GM12801 (cell line): ENCODE measurements around the gene DNAH14.

ENCODE experiments used
- CTCF ChIP-seq: IDR thresholded peaks from one replicate; pipeline ENCODE4 v1.5.1; 2011; ENCODE audit warnings: control low read depth; ENCODE audit not compliant: insufficient read length; ENCODE audit errors: extremely low read depth

The DNAH14 gene

GRCh38 chr1:225350872-225351271 is 421.4 kb downstream of the DNAH14 start:
- no peak for TF ChIP-seq CTCF

- TF ChIP-seq CTCF, result no peak
These were observed 425.4 kb downstream of the DNAH14 start for GRCh38 chr1:225354906-225355305.

DNA sequence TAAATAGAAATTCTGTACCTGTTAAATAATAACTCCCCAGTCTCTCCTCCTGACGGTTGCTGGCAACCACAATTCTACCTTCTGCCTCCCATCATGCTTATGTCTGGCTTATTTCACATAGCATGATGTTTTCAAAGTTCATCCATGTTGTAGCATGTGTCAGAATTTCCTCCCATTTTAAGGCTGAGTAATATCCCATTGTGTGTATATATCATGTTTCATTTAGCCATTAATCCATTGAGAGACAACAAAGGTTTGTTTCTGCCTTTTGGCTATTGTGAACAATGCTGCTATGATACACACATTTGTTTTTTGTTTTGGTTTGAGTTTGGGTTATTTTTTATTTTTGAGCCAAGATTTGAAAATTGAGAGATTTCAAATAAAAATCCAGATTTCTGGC is 426.4 kb downstream of the DNAH14 start:
- no peak for TF ChIP-seq CTCF

DNA sequence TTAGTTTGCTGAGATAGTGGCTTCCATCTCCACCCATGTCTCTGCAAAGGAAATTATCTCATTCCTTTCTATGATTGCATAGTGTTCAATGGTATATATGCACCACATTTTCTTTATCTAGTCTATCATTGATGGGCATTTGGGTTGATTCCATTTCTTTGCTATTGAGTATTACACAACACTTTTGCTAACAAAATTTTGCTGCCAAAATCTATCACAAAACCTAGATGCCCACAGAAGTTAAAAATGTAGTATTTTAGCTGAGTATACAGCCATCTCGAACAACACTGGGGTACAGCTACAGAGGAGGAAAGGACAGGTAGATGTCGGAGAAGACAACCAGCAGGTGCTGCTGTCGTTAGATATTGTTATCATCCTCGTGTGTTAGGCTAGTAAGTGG is 430.6 kb downstream of the DNAH14 start:
- TF ChIP-seq CTCF, result no peak

DNA sequence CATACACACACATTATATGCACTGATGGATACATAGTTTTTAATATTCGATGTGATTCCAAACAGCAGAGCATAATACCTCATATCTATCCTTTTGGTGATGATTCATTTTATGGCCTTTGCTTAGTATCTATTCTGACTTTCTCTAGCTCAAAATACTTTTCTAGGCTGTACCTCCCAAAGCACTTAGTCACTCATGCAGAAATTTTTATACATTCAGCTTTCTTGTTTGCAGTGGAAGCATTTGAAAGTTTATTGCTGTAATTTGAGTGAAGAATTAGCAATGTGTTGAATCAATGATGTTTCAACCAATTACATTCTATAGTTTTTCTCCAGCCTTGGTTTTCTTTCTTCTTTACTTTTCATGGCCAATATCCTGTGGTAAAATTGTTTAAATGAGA is 431.7 kb downstream of the DNAH14 start:
- TF ChIP-seq CTCF, result no peak

- no peak for TF ChIP-seq CTCF
These were observed 433.3 kb downstream of the DNAH14 start for GRCh38 chr1:225362805-225363204.

DNA sequence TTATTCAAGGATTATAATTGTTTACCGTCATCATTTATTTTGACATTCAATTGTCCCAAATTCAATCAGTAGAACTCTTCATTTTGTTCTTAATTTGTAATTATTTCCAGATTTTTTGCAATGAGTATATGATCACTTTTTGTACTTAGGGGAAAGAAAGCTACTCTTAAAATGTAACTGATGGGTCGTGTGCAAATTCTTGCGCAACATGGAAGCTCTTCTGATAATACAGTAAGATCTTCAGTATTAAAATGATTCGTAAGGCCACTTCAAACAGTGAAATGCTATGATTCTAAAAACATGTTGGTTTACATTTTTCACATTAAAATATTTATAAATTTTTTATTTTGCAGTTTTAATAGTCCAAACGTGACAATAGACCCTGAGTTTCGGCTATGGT is 435.0 kb downstream of the DNAH14 start:
- TF ChIP-seq CTCF, result no peak

DNA sequence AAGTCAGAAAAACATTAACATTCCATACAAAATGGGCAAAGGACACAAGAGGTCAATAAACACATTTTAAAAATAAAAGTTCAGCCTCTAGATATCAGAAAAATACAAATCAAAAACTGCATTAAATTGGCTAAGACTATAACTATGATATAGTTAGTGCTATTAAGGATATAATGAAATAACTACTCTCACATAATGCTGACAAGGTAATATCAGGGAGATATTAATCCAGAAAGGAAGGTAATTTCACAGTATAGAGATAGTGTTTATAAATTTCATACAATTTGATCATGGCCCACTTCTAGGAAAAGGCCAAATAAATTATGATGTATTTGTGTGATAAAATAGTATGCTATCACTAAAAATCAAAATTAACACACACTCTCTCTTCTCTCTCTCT is 436.5 kb downstream of the DNAH14 start:
- no peak for TF ChIP-seq CTCF
